ENCODE measurements around the gene RHOBTB1.
"Not testable (repeated sequence)": the region's sequence is repeated elsewhere in the genome, so short reads cannot be mapped to it uniquely, and the experiment has no call there.

RHOBTB1 gene

GRCh38 chr10:60906825-60907224 lies 37.2 kb downstream of the RHOBTB1 start:
- DNase-seq (ENCODE audit: low read depth, low spot score): not testable (repeated sequence)

DNA sequence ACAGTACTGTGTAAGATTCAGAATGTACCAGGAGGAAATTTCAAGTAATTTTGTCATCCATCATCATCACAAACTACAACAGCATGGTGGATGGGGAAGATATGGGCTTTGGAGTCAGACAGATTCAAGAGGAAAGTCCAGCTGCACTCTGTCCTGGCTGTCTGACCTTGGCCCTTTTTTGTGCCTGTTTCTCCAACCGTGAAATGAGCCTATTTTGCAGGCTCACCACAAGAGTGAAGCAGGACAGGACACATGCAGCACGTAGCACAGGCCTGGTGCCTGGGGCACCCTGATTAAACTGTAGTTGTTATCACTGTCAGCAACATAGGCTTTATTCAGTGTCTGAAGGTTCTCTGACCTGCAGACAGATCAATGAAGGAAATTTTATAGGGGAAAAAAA lies 37.6 kb downstream of the RHOBTB1 start:
- DNase-seq (ENCODE audit: low read depth, low spot score): no peak

DNA sequence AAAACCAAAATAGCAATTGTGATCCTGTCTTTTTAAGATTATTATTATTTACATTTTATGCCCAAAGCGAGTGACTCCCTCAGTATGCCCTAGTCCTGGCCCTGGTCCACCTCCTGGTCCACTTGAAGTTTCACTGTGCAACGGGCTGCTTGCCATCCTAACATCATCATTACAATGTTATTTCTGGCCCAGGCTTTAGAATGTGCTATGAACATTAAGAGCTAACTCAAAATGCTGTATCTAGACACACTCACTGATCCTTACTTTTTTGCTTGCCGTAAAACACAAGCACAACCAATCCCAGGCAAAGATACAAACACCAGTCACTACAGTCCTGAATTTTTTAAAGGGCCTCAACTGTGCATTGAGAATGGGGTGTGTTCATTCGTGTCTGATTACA lies 38.4 kb downstream of the RHOBTB1 start:
- DNase-seq (ENCODE audit: low read depth, low spot score): no peak

- no peak for DNase-seq (ENCODE audit: low read depth, low spot score)
Observed at GRCh38 chr10:60903096-60903495, 40.9 kb downstream of the RHOBTB1 start.

GRCh38 chr10:60901561-60902235 lies 42.3 kb downstream of the RHOBTB1 start:
- no peak for DNase-seq (ENCODE audit: low read depth, low spot score)

DNA sequence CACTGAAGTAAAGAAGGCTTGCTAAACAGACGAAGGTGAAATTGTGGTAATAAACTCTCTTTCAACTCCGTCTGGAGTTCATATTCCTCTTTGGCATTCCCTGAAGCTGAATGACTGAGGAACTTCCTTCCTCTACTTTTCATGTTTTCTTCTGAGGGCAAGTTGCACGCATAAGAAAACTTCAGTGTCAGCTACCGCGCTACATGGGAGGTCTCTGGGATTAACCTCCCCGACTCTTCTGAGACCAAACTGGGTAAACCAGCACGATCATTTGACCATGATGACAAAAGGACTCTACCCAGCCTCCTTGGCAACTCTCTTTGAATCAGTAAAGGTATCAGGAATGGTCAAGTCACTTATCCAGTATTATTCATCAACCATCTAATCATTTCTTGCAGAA lies 44.7 kb downstream of the RHOBTB1 start:
- DNase-seq (ENCODE audit: low read depth, low spot score): no peak

DNA sequence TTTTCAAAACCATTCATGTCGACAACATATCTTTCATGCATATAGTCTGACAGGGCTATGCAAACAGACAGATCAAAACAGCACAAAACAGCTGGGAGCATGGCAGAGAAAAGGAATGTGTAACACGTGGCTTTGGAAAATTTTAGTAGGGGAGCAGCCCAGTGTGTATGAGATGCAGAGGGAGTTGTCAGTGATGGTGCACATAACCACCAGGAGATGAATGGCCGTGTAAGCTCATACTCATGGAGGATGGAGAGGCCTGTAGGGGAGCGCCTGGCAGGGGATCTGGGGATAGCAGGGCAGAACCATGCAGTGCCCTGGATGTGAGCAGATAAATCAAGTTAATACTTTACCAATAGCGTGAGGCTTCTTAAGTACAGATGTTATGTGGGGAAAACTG lies 45.7 kb downstream of the RHOBTB1 start:
- DNase-seq (ENCODE audit: low read depth, low spot score): no peak

DNA sequence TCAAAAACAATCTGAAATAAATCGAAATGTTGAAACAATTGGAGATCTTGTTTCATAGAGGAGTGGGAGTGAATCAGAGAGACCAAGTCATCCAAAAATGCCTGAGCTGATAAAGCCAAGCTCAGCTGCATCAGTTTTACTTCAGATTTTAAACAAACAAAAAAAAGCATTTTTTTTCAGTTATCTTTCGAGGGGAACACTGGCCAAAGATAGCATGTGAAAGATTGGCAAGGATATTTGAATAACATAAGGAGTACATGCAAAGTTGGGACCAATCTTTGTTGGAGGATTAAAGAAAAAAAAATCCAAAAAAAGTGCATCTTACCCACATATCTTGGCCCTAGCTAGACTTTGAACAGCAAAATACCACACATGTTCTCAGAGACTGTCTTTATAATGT lies 47.2 kb downstream of the RHOBTB1 start:
- no peak for DNase-seq (ENCODE audit: low read depth, low spot score)

DNA sequence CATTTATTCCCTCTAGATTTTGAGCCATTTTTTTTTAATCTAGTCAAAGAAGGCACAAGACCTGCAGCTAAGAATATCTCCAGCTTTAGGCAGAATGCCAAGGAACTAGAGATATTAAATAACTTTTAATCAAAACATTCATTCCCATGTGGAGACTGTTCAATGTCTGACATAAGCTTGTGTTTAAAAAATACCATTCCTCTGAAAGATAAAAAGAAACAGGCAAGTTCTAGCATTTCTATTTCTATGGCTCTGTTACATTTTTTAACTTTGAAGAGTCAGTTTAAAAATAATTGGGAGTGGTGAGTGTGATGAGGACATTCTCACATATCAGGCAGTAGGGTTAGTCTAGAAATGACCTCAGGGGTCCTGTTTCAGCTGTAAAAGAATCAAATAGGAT lies 48.0 kb downstream of the RHOBTB1 start:
- DNase-seq (ENCODE audit: low read depth, low spot score): no peak

DNA sequence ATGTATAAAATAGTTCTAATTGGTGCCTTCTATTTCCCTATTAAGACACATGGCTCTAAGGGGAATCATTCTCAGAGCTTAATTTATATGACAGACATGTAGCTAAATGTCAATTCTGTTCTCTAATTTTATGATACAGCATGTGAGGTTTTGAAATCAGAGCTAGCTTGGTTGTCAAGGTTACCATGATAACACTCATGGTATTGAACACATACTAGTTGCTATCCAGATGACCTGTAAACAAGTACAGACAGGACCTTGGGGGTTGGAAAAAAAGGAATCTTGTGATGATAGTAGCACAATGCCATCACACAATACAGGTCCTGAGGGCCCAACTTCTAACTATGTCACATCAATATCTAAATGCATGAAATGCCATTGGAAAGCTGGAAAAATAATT lies 49.2 kb downstream of the RHOBTB1 start:
- no peak for DNase-seq (ENCODE audit: low read depth, low spot score)

- no peak for DNase-seq (ENCODE audit: low read depth, low spot score)
Observed at GRCh38 chr10:60893231-60893630, 50.8 kb downstream of the RHOBTB1 start.

DNA sequence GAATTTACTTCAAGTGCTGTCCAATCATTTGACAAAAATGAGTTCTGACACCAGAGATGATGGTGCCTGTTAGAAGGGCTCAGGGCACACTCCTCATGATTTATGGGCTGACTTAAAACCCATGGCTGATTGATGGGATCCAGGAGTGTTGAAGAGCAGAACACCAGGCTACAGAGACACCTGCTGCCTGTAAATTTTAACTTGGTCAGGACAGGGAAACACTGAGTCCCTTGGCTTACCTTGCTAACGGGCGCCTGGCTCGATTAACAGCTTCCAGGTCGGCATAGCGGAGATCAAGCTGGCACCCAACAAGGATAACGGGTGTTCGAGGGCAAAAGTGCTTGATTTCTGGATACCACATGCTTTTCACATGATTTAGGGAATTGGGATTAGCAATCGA lies 51.4 kb downstream of the RHOBTB1 start:
- DNase-seq (ENCODE audit: low read depth, low spot score): no peak

- no peak for DNase-seq (ENCODE audit: low read depth, low spot score)
Observed at GRCh38 chr10:60890811-60891210, 53.2 kb downstream of the RHOBTB1 start.

DNA sequence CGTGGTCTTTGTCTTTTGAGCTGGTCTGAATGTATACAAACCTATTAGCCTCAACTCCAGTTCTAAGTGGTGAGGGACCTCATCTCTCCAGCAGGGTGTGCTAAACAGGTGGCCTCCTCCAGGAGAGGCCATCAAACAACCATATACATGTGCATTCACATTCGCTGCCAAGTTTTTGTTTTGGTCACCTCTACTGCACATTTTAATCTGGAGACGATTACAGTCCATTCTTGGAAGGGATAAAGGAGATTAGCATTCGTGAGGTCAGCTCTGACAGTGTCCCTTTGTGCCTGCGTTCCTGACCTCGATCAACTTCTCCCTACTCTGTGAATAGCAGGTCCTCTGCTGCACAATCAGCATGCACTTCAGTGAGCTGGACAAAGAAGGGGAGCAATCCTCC lies 60.8 kb downstream of the RHOBTB1 start:
- DNase-seq (ENCODE audit: low read depth, low spot score): peak; percentile 3

- DNase-seq (ENCODE audit: low read depth, low spot score): no peak
Observed at GRCh38 chr10:60878224-60878623, 65.8 kb downstream of the RHOBTB1 start.

DNA sequence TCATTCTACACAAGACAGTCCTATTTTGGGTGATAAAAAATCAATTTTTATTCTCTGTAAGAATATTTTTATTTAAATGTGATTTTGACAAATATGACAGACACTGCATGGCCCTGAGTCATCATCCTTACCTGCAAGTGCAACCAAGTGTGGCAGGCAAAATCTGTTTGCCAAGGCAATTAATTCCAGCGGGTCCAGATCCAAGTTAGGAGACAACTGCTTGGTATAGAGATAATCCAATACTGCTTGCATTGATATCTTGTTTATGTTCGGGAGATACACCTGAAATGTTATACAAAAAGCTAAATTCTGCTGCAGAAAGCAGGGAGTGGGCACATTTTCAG lies 66.2 kb downstream of the RHOBTB1 start:
- DNase-seq (ENCODE audit: low read depth, low spot score): no peak

DNA sequence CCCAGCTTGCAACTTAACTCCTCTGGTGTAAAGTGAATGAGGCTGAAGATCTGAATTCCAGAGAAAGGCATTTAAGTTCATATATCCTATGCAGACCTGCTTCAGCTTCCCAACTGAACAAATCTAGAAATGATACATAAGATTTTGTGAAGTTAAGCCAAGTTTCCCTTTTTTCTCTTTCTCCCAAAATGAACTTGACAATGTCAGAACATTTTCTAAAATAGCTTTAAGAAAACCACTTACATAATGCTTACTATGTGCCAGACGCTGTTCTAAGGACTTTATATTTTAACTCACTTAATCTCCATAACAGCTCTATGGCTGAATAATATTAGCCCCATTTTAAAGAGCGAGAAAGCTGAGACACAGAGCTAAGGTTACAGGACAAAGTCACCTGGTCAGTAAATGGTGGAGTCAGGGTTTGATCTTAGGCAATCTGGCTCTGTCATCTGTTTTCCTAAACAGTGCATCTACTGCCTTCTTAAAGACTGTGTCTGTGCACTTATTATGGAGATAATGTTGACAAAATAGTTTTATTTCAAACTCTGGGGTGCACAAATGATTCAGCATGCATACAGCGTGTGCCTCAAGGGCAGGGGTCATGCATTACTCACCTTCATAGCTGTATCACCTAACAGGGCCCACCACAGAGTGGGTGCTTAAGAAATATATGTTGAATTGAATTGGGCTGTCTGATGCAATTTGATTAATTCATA lies 66.8 kb downstream of the RHOBTB1 start:
- no peak for DNase-seq (ENCODE audit: low read depth, low spot score)

DNA sequence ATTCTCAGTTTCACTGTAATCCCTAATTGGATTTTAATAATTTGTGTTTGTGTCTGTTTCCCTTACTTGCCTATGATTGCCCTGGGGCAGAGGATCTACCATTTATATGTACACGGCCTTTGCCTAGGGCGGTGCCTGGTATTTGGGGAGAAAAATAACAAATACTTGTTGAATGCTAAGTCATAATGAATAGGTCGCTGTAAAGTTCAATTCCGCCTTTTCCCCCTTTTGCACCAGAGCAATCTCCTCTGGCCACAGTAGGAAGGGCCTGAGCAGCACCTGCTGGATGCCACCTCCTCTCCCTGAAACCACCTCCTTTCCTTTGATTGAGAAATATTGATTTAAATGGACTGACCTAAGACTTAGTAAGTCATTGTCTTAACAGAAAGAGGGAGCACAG lies 70.2 kb downstream of the RHOBTB1 start:
- no peak for DNase-seq (ENCODE audit: low read depth, low spot score)

DNA sequence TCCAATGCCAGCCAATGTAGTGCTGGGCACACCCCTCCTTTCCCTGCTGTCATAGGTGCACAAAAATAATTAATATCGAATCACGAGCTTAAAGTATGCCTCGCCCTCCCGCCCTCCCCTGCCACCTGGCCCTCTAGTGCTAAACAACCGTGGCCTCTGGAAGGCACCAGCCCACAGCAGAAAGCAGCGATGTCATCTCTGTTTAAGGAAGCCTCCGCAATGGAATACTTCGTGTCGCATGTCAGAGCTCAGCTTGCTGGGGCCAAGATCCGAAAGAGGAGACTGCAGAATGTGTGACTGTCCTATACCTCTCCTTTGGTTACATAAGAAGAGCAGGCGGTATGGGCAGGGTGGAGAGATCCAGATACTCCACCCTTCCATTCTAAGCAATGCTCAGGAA lies 71.5 kb downstream of the RHOBTB1 start:
- DNase-seq (ENCODE audit: low read depth, low spot score): no peak

DNA sequence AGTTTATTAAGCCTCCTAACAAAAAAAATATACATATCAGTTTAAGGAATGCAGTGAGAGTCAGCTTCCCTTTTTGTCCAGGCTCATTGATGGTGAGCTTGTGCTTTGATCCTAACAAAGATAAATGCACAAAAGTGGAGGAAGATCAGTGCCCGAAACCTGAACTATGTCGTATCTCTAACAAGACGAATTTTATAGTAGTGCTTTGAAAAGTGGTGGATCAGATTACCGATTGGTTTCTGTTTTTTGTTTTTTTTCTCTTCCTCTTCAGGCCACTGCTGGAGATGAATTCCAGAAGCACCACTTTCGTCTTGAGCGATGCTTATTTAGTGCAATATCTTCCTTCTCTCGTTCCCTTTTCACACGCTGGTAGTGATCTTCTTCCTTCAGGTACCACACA lies 72.8 kb downstream of the RHOBTB1 start:
- no peak for DNase-seq (ENCODE audit: low read depth, low spot score)

DNA sequence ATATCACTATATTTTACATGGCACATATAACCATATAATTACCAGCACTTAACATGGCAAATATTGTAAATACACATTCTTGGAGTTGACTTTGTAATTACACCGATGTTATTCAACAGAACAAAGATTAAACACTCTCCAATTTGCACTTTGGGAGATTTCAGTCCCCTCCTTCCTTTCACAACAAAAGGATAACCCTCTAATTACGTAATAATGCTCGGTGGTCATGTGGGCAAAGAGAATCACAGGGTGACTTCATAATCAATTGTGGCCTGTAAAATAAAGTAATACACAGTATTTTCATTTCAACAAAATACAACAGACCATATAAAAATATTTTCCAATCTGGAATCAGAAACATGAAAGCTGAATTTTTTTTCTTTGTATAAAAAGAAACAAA lies 73.2 kb downstream of the RHOBTB1 start:
- no peak for DNase-seq (ENCODE audit: low read depth, low spot score)

DNA sequence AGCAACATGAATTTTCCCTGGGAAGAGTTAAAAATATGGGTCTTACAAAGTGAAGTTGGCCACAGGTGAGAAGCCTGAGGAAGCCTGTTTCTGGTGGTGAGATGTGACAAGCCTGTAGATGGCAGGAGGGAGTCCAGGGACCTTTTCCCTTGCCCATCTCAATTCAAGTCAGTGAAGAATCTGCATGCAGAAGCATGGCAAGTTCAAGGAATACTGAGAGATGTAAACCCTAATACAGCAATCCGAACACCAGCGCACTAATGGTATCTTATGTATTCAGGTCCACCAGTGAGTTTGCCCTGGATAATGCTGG lies 73.6 kb downstream of the RHOBTB1 start:
- DNase-seq (ENCODE audit: low read depth, low spot score): no peak

- DNase-seq (ENCODE audit: low read depth, low spot score): no peak
Observed at GRCh38 chr10:60869652-60870415, 74.2 kb downstream of the RHOBTB1 start.

All from iPS DF 19.7 (cell line).